Effector CD8-positive, alpha-beta T cell (primary cell): ENCODE results near the gene PGF.

Experiments used
- DNase-seq: peaks from one replicate; lab custom pipeline; 2025; lab: John Stamatoyannopoulos, UW

The PGF gene

DNA sequence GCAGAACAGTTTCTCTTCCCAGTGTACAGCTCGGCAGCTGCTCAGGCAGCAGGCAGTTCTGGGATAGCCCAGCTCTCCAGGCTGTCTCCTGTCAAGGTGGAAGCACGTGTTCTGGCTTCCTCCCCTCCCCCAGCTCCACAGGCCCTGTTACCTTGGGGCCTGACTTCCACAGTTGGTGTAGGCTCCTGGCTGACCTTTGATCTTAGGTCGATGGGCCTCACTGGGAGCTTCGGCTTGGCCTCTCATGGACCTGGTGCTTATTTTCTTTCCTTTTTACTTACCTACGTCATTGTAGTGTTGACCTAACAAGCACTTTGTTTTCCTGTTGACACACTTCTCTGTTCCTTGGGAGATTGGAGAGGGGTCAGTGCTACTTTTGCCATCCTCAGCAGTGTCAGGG lies 56.7 kb downstream of the PGF start:
- DNase-seq = no peak

DNA sequence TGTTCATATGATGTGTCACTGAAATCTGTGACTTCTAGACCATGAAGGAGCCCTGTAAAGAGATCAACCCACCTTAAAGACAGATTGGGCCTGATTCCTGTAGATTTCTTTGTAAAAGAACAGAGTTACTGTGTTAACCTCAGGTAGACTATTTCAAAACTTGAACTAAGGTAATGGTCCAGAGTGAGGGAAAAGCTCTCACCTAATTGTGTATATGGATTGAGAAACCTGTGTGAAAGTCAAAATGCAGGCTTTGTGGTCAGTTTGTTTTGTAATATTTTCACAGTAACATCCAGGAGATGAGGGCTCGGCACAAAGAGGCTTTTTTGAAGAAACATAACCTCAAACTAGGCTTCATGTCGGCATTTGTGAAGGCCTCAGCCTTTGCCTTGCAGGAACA lies 57.3 kb downstream of the PGF start:
- no peak for DNase-seq

DNA sequence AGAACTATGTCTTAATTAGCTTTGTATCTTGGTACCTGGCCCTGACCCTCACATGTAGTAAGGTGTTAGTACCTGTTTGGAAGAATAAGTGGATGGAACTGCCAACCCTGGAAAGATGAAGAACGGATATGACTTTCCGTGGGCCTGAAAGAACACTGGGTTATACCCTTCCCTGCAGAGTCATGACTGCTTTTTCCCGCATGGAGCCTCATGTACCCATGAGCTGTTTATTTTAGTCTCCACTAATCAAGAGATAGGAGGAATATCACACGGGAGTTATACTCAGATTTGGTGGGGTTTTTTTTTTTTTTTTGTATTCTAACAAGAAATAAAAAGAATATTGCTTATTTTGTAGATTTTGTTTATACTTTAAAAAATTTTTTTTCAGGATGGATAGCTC lies 57.8 kb downstream of the PGF start:
- no peak for DNase-seq

DNA sequence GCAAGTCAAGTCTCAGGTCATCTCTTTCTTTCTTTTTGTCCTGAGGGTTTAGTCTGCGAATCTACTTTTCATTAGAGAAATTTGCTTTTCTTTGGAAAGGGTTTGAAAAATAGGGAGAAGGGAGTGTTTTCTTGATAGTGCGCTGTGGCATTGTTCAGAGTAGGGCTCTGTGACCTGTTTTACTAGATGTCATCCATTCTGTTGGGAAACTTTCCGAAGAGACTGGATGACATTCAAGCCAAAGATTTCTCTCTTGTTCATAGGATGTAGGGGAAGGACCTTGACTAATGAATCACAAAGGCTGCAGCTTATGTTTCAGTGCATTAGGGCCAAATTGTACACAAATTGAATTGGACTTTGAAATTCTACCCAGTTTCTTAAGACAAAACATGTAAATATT lies 59.0 kb downstream of the PGF start:
- no peak for DNase-seq

DNA sequence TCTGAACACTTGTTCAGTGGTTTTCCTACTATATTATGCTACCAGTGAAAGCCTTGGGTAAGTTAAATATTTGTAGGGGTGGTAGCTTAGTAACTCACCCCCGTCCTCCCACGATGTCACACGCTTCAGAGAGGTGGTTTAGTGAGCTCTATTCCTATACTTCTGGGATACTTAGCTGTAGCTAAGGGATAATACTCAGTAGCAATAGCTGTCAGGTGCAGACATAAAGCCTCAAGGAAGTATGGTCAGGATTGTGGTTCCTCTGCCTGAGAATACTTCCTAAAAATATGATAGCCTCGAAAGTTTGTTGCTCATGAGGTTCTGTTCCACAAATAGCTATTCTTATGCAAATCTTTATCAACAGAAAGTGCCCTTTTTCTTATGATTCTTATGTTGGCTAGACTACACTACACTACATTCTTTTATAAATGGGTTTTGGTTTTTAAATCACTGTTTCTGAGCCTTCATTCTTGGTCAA lies 61.7 kb downstream of the PGF start:
- no peak for DNase-seq

DNA sequence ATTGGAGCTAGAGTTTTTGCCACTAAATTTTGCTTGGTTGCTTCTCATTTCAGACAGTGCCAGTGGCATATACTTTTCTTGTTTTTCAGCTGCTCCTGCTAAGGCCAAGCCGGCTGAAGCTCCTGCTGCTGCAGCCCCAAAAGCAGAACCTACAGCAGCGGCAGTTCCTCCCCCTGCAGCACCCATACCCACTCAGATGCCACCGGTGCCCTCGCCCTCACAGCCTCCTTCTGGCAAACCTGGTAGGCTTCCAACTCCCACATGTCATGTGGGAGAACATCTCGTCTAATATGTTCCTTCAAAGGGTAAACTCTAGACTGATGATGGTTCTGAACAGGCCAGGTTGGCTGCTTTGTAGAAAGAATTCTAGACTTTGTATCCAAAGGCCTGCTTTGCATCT lies 62.7 kb downstream of the PGF start:
- DNase-seq = no peak

DNA sequence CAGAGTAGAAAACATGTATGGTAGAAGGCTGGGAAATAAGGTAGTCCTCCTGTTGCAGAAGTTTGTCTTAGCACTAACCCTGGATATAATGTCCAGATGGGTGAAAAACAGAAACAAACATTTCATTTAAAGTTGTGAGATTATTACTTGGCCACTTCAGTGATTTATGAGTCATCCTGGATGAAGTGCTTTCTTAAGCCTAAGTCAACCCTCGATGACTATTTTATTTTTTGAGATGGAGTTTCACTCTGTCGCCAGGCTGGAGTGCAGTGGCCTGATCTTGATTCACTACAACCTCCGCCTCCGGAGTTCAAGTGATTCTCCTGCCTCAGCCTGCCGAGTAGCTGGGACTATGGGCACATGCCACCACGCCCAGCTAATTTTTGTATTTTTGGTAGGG lies 63.5 kb downstream of the PGF start:
- DNase-seq = no peak
